Tibial nerve (tissue), 4 donors: ENCODE results near the gene QDPR.

Experiments used
- CTCF ChIP-seq, 5 experiments: fragments of 200-600 bp in 3 of 5; fragments of 450-650 bp in 2 of 5; sonication (generic) in 3 of 5; IDR thresholded peaks; one replicate each; pipeline ENCODE4 v1.5.1; 2016 to 2019; ENCODE audit warnings: antibody characterized with exemption in 5 of 5, mild to moderate bottlenecking in 3 of 5, moderate library complexity in 2 of 5
- EP300 ChIP-seq, 2 donors: sonication (generic); formaldehyde crosslinking; IDR thresholded peaks; one replicate each; pipeline ENCODE4 v1.6.1; 2017; ENCODE audit warnings: antibody characterized with exemption in 2 of 2, mild to moderate bottlenecking in 1 of 2

- no peak for TF ChIP-seq CTCF (IDR thresholded peaks at IDR 0.05)
- no peak for TF ChIP-seq EP300 (IDR thresholded peaks at IDR 0.05)
Observed at GRCh38 chr4:17490575-17491059, 21.3 kb downstream of the QDPR start.
